Stimulated activated CD4-positive, alpha-beta T cell treated with anti-CD3 and anti-CD28 coated beads, Interleukin-2, amount 100 ng/mL, for 48 hours (primary cell): Measurements from ENCODE around the gene CCM2.

Source experiments
- DNase-seq, 2 donors: peaks; one replicate each; pipeline ENCODE4 v3.0.0-alpha.2; 2020

The CCM2 gene

DNA sequence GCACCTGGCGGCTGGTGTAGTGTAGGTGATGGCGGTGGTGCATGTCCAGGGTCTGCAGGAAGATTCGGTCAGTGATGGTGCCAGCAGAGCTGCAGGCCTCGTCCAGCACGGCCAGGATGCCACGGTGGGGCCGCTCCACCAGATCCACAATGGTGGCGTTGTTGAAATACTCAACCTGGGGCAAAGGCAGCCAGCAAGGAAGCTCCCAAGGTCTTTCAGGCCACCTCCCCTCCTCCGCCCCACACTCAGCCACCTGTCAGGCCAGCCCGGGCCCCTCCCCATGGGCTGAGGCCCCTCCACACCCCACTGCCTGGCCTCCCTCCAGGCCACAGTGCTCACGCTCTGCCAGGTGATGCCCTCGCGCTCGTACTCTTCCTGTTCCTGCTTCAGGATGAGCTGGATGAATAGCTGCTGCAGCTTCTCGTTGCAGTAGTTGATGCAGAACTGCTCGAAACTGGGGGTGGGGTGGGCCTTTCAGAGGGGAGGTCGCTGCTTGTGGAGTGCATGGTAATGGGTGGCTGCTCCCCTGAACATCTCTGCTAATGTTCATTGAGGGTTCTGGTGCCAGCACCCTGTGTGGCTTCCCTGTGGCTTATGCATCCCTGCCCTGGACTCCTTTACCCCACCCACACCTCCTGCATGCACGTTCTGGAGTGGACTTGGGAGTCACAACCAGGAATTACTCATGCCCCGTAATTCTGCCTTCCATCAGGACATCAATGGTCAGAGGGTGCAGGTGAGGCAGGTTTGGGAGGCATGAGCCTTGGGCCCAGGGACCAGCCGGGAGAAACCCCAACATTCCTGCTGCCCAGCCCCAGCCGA lies 30.1 kb upstream of the CCM2 start:
- no peak for DNase-seq

DNA sequence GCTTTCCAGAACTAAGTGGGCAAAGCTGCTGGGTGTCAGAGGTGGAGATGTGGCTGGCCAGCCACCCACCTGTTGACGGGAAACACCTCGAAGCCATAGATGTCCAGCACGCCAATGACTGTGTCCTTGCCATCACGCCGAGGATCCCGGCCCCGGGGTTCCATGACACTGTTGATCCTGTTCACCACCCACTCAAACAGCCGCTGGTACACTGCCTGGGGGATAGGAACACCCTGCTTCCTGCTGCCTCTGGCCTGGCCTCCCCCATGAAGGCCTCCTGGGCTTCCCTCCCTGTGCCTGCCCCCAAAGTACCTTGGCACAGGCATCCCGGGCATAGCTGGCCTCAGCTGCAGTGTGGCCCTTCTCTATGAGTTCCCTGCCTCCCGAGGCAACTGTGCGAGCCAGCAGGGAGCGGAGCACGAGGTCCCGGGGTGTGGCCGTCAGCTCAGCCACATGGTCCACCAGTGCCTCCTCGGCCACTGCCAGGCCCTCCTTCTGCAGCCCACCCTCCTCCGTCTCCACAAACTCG lies 29.4 kb upstream of the CCM2 start:
- DNase-seq, result no peak

DNA sequence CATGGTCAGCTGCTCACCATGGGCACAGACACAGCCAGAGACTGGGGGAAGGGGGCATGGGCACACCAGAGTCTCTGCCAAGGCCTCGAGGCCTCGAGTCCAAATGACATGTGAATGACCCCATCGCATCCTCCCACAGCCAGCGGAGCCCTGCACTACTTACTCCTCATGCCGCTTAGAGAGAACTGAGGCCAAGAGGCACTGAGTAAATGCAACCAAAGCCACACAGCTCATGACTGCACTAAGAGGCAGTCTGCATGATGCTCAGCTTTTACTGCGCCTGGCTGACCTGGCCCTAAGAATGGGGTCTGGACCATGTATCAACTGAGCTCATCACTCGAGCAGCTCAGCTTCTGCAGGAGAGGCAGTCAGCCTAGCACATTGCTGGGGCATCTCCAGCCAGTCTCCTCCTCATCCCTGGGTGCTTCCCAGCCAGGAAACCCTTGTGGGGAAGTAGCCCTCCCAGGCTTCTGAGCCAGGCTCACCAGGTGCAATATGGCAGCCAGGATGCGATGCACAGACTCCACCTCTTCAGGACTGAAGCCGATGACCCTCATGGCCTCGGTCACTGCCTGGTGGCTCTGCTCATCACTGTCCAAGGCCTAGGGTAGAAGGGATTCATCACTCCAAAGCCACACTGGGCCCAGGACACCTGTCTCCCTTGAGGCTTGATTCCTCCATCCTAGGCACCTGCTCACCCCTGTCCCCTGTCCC lies 28.7 kb upstream of the CCM2 start:
- DNase-seq, result no peak

DNA sequence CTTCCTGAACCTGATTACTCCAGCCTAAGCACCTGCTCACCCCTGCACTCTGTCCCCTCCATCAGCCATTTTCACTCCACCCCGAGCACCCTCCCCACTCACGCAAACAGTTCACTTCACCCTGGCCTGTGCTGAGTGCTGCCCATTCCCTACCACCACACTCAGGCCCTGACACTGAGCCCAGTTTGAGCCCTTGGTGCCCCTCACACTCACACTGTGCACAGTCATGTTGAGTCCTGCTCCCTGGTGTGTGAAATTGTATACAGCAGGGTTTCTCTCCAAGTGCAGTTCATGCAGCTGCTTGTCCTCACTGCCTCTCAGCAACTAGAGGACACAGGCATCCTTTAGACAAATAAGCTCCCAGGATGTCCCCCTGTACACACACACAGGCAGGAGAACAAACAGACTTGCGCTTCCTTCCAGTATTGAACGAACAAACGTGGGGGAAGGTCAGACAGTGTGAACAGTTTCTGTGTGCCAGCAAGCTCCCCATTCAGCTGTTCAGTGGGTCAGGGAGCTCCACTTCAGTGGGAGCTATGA lies 28.0 kb upstream of the CCM2 start:
- no peak for DNase-seq

DNA sequence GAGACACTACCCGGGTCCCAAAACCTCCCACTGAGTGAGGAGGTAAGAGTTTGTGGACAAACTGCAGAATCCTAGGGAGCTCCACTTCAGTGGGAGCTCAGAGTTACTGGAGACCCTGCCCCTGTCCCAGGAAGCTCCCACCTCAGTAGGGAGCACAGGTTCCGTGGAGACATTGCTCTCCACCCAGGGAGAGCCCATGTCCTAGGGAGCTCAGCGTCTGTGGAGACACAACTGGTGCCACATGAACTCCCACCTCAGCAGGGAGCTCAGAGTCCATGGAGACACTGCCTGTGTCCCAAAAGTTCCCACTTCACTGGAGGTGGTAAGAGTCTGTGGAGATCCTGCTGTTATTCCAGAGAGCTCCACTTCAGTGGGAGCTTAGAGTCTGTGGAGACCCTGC lies 27.4 kb upstream of the CCM2 start:
- DNase-seq, result no peak

DNA sequence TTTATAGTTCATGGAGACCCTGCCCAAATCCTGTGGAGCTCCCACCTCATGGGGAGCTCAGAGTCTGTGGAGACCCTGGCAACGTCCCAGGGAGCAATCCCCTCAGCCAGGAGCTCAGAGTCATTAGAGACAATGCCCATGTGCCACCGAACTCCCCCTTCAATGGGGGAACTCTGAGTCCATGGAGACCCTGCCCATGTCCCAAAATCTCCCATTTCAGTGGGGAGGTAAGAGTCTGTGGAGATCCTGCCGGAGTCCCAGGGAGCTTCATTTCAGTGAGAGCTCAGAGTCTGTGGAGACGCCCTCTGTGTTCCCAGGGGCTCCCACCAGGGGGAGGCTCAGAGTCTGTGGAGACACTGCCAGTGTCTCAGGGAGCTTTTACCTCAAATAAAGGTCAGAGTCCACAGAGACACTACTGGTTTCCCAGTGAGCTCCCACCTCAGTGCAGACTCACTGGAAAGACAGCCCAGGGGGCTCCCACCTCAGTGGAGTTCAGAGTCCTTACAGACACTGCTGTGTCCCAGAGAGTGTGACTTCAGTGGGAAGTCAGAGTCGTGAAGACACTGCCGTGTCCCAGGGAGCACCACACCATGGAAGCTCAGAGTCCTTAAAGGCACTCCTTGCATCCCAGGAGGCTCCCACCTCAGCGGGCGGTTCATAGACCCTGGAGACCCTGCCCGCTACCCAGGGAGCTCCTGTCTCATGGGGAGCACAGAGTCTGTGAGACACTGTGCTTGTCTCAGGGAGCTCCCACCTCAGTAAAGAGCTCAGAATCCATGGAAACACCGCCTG lies 26.2 kb upstream of the CCM2 start:
- DNase-seq, result no peak

DNA sequence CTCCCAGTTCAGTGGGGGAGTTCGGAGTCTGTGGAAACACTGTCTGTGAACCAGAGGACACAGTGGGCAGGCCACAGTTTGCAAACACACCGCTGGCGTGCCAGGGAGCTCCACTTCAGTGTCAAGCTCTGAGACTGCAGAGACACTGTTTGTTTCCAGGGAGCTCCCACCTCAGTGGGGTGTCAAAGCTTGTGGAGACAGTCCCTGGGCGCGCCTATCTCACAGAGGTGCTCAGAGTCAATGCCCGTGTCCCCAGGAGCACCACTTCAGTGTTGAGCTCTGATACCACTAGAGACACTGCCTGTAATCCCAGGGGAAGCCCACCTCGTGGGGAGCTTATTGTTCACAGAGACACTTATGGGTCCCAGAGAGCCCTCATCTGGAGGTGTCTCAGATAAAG lies 25.5 kb upstream of the CCM2 start:
- DNase-seq, result no peak

DNA sequence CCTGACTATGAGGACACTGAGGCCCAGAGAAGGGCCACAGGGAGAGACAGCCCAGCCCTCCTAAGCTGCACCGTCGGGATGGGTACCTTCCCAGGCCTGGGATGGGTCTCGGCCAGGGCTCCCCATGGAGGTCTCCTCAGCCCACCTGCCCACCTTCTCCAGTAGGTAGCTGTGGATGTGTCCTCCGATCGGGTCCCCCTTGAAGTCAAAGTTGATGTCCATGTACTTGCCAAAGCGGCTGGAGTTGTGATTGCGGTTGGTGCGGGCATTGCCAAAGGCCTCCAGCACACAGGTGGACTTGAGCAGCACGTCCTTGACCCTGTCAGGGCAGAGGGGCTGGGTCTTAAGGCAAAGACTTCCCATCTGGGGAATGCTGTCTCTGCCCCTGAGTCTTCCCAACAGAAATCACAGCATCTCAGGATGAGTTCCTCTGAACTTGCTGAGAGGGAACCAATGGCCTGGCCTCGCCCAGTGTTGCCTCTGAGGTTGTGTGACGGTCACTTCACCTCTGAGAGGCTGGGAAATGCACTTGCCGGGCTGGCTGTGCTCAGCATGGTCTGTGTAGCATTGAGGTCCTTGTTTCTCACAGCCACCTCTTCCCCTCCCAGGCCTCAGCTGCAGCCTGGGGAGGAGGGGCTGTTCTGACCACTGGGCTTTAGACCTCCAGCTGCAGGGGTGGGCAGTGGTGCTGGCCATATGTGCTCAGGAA lies 24.5 kb upstream of the CCM2 start:
- no peak for DNase-seq

DNA sequence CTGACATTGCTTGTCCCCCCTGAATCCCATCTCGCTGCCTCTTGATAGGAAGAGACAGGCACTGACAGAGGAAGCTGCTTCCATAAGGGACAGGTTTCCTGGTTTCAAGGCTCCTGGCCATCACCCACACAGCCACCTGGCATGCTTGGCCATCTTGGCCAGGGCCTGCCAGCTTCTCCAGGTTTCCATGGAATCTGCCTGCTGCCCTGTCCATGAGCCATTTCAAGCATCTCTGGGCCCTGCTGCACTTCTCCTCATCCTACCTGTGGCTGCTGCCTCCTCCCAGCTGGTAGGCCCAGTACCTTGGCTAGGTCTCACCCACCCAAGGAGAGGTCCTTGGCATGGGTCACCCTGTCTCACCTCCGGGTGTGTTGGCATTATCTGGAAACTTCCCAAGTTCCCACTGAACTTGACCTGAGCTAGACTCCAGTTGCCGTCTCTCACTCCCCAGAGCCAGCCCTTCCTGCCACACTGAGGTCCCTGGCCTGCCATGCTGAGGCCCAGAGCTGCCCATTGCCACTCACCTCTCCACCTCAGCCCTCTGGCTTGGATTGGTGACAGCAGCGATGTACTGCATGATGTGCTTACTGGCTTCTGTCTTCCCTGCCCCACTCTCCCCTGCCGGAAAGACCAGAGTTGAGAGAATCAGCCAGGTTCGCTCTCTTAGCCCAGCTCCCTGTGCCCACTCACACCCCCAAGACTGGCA lies 23.8 kb upstream of the CCM2 start:
- no peak for DNase-seq

DNA sequence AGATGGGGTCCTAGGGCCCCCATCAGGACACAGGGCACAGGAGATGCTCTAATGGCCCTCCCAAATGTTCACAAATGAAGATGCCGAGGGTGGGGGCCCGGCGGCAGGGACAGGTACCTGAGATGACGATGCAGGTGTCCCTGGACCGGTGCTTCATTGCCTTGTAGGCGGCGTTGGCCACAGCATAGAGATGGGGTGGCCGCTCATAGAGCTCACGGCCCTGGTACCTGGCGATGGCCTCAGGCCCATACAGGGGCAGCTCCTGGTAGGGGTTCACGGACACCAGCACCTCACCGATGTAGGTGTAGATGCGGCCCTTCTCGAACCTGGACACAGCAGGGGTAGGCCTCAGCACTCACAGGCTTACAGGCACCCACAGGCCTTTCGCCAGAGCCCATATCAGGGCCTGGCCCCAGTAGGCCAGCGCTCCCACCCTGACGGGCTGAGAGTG lies 23.2 kb upstream of the CCM2 start:
- no peak for DNase-seq

DNA sequence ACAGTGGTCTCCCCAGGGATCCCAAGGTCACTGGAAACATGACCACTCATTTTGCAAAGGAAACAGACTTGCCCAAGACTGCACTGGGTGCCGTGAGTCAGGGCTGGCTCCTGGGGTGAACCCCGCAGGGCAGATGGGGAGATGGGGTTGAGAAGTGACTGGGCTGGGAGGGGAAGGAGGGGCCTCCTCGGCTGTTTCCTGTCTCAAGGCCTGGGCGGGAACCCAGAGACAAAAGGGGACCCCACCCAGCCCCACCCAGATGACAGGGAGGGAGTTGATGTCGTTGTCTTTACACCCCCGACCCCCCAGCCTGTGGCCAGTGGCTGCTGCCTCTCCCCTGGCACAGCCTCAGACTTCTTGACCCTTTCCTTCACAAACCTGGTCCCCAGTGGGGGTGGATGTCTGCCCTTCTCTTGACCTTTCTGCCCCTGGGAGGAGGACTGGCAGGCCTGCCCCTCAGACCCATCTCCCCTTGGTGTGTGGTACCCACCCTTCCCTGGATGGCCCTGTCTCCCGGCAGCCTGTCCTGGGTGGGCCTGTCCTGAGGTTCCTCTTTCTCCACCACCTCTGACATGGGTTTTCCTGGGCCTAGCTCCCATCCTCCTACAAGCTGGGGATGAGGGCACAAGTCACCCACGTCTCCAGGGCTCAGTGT lies 22.6 kb upstream of the CCM2 start:
- DNase-seq, result peak; percentile 62 to 72

DNA sequence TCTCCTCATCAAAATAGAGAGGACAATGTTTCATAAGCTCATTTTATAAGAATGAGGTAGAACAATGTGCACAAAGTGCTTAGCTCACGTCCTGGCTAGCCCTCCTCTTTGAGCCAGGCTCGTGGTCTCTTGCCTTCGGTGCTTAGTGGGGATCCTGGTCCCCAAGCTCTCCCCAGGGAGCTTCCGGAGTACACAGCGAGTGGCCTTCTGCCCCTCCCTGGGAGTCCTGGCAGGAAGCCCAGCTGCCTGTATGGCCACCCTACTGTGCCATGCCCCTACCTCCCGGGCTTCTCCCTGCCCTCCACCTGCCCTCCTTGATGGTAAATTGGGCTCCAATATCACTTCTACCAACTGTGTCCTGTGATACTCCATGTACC lies 22.1 kb upstream of the CCM2 start:
- DNase-seq, result no peak

DNA sequence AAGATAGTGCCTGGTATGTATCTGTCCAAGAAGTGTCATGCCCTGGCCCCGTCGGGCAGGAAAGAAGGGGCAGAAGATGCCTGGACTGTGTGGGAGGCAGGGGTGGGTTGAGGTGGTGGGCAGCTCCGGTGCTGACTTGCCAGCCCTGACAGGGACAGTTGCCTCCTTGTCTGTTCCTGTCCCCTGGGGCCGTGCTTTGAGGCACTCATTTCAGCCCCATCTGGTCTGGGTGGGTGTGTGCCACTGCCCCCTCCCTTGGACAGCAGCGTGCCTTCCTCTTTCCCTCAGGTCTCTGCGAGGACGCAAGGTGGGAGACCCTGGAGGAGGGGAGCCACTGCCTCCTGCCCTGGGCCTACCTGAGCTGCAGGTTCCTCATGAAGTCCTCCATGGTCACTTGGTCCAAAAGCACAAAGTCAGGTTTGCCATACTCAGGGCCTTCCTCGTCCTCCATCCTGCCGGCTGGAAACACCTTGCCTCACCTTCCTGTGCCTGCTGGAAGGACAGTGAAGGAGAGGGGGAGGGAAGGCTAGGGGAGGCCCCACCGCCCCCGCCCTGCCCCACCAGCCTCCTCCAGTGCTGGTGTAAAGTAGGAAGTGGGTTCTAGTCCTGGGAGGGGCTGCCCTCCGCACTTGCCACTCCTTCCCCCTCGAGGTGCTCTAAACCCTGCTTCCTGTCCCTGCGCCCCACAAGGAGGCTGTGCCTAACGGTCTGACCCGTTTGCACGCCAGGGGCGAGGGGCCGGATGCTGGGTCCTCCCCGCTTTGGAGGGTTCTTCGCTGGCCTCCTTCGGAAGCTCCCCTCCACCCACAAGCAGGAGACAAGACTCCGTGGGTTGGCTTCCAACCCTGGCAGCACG lies 21.3 kb upstream of the CCM2 start, which contains the start of gene MYO1G:
Gene MYO1G, minus strand, starts transcription at position 505 of the 856 bp plus-strand sequence. Its CDS starts 54 bp downstream, at position 451.
- DNase-seq, result peak; percentile 75 to 78

DNA sequence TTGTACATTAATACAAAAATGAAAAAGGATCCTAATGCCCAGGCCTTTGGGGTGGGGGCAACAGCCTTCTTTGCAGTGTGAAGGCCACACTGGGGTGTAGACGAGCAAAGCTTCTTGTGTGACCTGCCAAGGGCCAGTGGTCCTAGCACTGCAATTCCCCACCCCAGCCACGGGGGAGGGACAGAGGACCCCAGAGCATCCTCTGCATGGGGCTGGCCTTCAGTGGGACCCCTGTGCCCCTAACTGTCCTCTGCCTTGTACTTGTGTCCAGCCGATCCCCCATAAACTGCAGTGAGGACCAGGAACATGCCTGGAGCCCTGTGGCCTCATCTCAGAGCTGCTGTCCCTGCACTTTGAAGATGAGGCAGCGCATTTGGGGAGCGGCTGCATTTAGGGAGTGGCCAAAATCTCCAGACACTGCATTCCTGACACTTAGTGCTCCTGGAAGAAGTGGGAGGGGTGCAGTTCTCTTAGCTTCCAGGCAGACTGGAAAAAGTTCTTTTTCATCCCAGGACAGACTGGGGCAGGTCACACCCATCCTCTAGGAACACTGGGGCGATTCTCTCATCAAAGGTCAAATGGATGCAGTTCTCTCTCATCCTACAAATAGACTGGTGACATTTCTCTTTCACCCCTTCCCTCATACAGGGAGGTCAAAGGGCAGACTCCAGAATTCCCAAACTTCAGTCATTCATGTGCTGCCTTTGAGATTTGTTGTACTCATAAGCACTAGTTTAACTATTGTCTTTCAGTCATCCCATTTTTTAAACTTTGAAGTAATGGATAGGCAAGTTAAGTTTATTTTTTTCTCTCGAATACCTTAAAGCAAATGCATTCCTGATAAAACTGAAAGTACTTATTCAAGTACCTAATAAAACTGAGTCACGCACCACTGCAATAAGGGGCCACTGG lies 20.3 kb upstream of the CCM2 start:
- DNase-seq, result no peak

DNA sequence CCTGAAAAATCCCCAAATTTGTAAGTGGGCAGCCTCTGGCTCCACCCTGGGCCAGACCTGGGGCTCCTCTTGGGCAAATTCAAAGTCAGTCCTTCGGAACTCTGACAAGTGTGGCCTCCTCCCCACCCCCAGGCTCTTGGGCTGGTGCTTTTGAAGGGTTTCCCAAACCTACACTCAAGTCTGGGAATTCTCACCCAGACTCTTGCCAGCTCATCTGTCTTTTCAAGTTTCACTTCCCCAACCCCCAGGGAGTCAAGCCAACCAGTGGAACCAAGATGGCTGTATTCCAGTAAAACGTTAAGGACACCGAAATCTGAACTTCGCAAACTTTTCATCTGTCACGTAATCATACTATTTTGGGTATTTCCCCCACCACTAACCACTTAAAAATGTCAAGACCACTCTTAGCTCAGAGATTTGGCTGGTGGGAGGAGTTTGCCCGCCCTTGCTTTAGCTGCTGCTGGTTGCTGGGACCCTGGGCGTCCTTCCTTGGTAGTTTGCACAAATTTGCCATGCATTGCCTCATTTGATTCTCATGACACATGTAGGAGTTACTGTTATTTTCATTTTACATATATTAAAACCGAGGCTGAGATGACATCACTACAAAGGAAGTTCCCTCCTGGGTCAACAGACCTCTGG lies 19.5 kb upstream of the CCM2 start:
- peak; percentile 64 to 68 for DNase-seq

DNA sequence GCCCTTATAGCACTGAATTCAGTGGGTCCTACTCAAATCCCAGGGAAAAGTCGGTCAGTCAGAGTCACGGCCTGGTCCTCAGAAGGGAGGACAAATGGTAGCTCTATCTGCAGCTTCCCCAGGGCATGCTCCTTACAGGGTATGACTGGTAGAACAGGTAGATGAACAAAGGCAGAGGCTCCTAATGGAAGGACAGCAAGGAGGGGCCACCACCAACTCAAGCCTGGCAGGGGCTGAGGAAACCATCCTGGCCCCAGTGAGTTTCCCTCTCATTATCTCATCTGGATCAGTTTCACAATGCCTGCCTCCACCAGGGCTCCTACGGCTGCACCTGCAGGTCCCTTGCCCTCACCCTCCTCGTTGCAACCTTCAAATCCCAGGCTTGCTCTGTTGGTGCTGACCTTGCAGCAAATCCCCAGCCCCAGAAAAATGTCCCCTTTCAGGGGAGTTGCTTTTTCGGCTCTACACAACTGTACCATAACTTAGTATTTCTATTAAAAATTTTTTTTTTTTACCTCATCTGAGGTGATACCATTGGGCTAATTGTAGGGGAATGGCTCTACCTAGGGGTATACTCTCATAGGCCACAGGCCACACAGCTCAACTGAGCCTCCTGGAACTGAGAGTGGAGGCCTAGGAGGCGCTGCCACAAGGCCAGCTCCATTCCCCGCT lies 18.8 kb upstream of the CCM2 start:
- no peak for DNase-seq

DNA sequence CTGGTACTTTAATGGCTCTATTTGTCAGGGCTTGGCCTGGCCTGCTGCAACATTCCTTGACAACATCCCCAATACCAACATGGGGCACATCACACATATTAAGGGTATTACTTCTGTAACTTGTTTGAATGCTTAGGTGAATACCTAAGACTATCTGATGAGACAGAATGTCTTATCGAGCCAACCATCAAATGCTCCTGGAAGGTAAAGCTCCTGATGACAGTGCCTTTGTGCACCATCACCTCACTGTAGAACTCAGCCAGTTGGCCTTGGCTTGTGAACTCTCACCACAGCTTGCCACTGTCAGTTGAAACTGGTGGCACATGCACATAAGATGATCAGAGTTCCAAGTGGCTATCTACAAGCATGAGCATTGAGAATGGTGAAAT lies 17.5 kb upstream of the CCM2 start:
- no peak for DNase-seq

DNA sequence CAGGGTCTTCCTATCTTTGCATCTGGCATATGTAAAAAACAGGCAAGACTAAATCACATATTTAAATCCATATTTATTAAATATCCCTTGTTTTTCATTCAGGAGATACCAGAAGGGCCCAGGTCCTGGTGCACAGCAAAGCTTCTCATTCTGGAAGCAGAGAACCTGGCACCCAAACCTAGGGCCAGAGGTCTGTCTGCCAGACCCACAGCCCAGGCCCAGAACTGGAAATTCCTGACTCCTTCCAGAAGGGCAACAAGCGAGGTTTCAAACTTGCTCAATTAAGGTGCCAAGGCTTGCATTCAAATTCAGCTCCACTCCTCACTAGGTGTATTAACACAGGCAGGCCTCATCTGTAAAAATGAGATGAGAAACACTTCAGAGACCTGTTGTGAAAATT lies 17.0 kb upstream of the CCM2 start:
- no peak for DNase-seq
